GM12875 (cell line): ENCODE results near the gene ACAD11.

ENCODE experiments used
- H3K4me3 ChIP-seq: one replicate; pipeline ENCODE4 v1.5.1; 2011; ENCODE audit warnings: low read depth, low read length, control low read depth
- TF ChIP-seq, protein P1 (sequence below): IDR thresholded peaks from 2 replicates; pipeline ENCODE4 v1.5.1; 2011; ENCODE audit warnings: low read depth, mild to moderate bottlenecking, control low read depth, inconsistent platforms, low read length, moderate library complexity, borderline replicate concordance; ENCODE audit not compliant: insufficient read depth

Gene ACAD11

GRCh38 chr3:132681421-132681820, 21.8 kb upstream of the ACAD11 start:
- no peak overlapping the region for H3K4me3 ChIP-seq
- TF ChIP-seq, protein P1, sequence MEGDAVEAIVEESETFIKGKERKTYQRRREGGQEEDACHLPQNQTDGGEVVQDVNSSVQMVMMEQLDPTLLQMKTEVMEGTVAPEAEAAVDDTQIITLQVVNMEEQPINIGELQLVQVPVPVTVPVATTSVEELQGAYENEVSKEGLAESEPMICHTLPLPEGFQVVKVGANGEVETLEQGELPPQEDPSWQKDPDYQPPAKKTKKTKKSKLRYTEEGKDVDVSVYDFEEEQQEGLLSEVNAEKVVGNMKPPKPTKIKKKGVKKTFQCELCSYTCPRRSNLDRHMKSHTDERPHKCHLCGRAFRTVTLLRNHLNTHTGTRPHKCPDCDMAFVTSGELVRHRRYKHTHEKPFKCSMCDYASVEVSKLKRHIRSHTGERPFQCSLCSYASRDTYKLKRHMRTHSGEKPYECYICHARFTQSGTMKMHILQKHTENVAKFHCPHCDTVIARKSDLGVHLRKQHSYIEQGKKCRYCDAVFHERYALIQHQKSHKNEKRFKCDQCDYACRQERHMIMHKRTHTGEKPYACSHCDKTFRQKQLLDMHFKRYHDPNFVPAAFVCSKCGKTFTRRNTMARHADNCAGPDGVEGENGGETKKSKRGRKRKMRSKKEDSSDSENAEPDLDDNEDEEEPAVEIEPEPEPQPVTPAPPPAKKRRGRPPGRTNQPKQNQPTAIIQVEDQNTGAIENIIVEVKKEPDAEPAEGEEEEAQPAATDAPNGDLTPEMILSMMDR, result no peak

DNA sequence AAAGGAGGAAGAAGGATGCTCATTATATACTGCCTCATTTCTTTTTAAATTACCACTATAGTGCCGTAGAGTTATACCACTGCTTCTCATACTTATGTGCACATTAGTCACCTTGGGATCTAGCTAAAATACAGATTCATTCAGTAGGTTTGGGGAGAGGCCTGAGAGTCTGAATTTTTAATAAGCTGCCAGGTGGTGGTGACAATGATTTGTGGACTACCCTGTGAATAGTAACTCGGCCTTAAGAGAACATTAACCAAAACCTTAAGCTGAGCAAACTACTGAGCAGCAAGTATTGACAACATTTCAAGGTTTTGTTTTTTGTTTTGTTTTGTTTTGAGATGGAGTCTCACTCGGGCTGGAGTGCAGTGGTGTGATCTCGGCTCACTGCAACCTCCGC, 20.3 kb upstream of the ACAD11 start:
- TF ChIP-seq, protein P1, result no peak

GRCh38 chr3:132675408-132675807, 15.8 kb upstream of the ACAD11 start:
- no peak overlapping the region for H3K4me3 ChIP-seq
- TF ChIP-seq, protein P1, result no peak

More for the DNA sequence above, 20.3 kb upstream of the ACAD11 start:
- H3K4me3 ChIP-seq, result no peak overlapping the region

DNA sequence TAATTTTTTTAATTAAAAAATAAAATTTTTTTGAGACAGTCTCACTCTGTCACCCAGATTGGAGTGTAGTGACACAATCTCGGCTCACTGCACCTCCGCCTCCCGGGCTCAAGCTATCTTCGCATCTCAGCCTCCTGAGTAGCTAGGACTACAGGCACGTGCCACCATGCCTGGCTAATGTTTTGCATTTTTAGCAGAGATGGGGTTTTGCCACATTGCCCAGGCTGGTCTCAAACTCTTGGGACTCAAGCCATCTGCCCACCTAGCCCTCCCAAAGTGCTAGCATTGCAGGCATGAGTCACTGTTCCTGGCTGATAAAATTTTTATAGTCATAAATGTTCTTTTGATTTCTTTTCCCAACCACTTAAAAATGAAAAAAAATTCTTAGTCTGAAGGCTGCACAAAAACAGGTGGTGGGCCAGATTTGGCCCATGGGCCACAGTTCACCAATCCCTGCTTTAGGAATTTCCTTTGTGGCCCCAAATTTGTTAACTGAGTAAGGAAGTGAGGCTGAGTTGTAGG, 9.7 kb upstream of the ACAD11 start:
- no peak overlapping the region for H3K4me3 ChIP-seq
- TF ChIP-seq, protein P1, result no peak

DNA sequence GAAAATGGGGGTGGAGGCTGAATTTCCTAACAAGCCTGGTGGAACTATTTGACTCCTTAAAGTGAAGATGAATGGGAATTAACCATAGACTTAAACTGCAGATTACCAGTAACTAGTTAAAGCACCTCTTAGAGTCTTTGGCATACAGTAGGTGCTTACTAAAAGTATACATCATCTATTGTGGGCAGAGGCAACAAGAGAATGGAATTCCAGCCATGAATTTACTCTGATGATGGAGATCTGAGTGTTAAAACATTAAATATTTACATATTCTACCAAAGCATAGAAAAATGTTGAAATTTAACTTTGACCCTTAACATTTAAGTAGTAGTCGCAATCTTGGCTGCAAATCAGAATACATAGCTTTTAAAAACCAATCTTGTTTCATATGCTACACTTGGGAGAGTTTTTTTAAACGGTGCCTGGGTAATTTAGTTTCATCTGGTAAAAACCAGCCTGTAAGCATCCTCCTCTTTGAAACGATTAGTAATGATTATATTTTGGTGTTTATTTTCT, 5.7 kb upstream of the ACAD11 start:
- TF ChIP-seq, protein P1, result no peak

DNA sequence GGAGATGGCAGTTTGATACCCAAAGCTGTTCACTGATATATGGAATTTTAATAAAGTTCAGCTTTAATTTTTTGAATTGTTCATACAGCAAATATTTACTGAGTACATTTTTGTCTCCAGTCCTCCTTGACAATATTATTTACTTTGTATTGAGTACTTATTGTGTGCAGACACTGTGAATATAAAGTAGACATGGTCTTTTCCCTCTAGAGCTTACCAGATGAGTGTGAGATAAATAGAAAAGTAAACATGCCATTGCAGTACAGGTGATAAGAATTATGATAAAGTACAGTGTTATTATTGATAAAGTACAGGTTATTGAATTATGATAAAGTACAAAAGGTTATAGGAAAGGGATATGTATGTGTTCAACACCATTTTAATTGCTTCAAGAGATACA, 2.6 kb upstream of the ACAD11 start:
- TF ChIP-seq, protein P1, result no peak
- no peak overlapping the region for H3K4me3 ChIP-seq

More for the DNA sequence above, 5.7 kb upstream of the ACAD11 start:
- no peak overlapping the region for H3K4me3 ChIP-seq

GRCh38 chr3:132661101-132661500, 1.5 kb upstream of the ACAD11 start:
- TF ChIP-seq, protein P1, result no peak
- peak overlapping the region; percentile 95 for H3K4me3 ChIP-seq
